ENCODE results near the gene LEMD3.

The LEMD3 gene

GRCh38 chr12:65169320-65170208 is at the start of gene LEMD3:
Gene LEMD3 (plus strand): TSS chr12:65169583. CDS start chr12:65169597, 14 bp downstream.
- peak; percentile 81 for DNase-seq (ENCODE audit: low read depth)

GRCh38 chr12:65121049-65121955 is 48.1 kb upstream of the LEMD3 start, which contains the start of gene WIF1:
Gene WIF1 (minus strand): TSS chr12:65121305. CDS start chr12:65121191, 114 bp downstream.
- DNase-seq (ENCODE audit: low read depth) = no peak

GRCh38 chr12:65121956-65122469 is 47.4 kb upstream of the LEMD3 start:
- no peak for DNase-seq (ENCODE audit: low read depth)

GRCh38 chr12:65122703-65123102 is 46.7 kb upstream of the LEMD3 start:
- DNase-seq (ENCODE audit: low read depth) = no peak

- DNase-seq (ENCODE audit: low read depth) = peak; percentile 19
These were observed 45.8 kb upstream of the LEMD3 start for GRCh38 chr12:65123435-65124063.

GRCh38 chr12:65125247-65125646 is 44.1 kb upstream of the LEMD3 start:
- no peak for DNase-seq (ENCODE audit: low read depth)

GRCh38 chr12:65125975-65126374 is 43.4 kb upstream of the LEMD3 start:
- no peak for DNase-seq (ENCODE audit: low read depth)

GRCh38 chr12:65126482-65126881 is 42.9 kb upstream of the LEMD3 start:
- no peak for DNase-seq (ENCODE audit: low read depth)

GRCh38 chr12:65133879-65134278 is 35.5 kb upstream of the LEMD3 start:
- no peak for DNase-seq (ENCODE audit: low read depth)

- no peak for DNase-seq (ENCODE audit: low read depth)
These were observed 30.0 kb upstream of the LEMD3 start for GRCh38 chr12:65139389-65139788.

GRCh38 chr12:65140738-65141137 is 28.6 kb upstream of the LEMD3 start:
- DNase-seq (ENCODE audit: low read depth) = no peak

GRCh38 chr12:65147312-65147905 is 22.0 kb upstream of the LEMD3 start:
- no peak for DNase-seq (ENCODE audit: low read depth)

GRCh38 chr12:65152012-65152411 is 17.4 kb upstream of the LEMD3 start:
- no peak for DNase-seq (ENCODE audit: low read depth)

- DNase-seq (ENCODE audit: low read depth) = no peak
These were observed 16.8 kb upstream of the LEMD3 start for GRCh38 chr12:65152596-65152995.

GRCh38 chr12:65155784-65156183 is 13.6 kb upstream of the LEMD3 start:
- DNase-seq (ENCODE audit: low read depth) = no peak

- no peak for DNase-seq (ENCODE audit: low read depth)
These were observed 13.0 kb upstream of the LEMD3 start for GRCh38 chr12:65156366-65156841.

GRCh38 chr12:65157091-65157490 is 12.3 kb upstream of the LEMD3 start:
- DNase-seq (ENCODE audit: low read depth) = no peak

GRCh38 chr12:65162609-65163008 is 6.8 kb upstream of the LEMD3 start:
- DNase-seq (ENCODE audit: low read depth) = no peak

GRCh38 chr12:65164244-65164643 is 5.1 kb upstream of the LEMD3 start:
- DNase-seq (ENCODE audit: low read depth) = no peak

GRCh38 chr12:65164774-65165173 is 4.6 kb upstream of the LEMD3 start:
- no peak for DNase-seq (ENCODE audit: low read depth)

GRCh38 chr12:65168681-65169319 is 583 bp upstream of the LEMD3 start:
- DNase-seq (ENCODE audit: low read depth) = no peak

All from stromal cell of bone marrow (primary cell).